T1000 (cell line): Measurements from ENCODE around the gene BANF1.
"Not testable (repeated sequence)": the region's sequence is repeated elsewhere in the genome, so short reads cannot be mapped to it uniquely, and the experiment has no call there.

Experiments used
- DNase-seq: peaks from one replicate; lab custom pipeline; 2025; ENCODE audit warnings: mixed read lengths; lab: John Stamatoyannopoulos, UW

The BANF1 gene

DNA sequence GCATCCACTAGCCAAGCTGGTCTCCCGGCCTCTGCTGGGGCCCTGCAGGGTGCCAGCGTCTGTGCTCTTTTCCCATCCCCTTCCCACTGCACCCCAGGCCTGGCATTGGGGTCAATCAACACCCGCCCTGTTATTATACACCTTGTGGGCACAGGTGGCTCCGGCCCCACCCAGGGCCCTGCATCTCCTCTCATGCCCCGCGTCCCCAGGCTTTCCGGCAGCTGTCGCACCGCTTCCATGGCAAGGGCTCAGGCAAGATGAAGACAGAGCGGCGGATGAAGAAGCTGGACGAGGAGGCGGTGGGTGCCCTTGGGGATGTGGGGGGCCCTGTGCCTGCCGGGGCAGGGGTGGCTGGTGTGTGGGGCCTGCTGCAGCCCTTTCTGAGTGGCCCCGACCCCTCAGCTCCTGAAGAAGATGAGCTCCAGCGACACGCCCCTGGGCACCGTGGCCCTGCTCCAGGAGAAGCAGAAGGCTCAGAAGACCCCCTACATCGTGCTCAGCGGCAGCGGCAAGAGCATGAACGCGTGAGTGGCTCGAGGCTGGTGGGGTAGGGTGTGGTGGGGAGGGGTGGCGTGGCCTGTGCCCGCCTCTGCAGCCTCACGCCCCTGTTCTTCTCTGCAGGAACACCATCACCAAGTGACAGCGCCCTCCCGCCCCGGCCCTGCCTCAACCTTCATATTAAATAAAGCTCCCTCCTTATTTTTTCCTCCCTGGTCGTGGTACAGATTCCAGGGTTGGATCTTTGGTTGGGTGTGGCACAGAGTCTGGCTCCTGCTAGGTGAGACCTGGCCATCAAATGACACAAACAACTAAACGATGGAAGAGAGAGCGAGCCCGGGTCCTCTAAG lies 23.7 kb upstream of the BANF1 start:
- DNase-seq = no peak

DNA sequence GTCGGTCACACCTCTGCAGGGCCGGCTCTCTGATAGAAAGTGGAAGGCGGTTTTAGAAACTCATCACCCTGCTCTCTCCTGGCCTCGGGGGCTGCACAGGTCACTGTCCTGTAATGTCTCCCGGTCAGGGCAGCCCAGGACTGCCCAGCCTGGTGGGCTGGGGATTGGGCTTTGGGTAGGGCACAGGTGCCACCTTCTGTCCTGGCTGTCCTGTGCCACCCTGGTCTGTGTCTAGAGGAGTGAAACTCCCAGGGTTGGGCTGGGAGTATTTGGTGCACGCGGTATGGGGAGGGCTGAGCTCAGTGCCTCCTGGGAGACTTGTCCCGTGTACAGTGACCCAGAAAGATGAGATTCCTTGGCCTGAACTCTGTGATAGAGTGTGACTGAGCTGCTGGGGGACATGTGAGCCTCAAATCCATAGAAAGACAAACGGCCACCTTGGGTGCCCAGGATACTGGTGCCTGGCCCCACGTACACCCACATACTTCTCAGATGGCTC lies 23.0 kb upstream of the BANF1 start:
- DNase-seq = no peak

DNA sequence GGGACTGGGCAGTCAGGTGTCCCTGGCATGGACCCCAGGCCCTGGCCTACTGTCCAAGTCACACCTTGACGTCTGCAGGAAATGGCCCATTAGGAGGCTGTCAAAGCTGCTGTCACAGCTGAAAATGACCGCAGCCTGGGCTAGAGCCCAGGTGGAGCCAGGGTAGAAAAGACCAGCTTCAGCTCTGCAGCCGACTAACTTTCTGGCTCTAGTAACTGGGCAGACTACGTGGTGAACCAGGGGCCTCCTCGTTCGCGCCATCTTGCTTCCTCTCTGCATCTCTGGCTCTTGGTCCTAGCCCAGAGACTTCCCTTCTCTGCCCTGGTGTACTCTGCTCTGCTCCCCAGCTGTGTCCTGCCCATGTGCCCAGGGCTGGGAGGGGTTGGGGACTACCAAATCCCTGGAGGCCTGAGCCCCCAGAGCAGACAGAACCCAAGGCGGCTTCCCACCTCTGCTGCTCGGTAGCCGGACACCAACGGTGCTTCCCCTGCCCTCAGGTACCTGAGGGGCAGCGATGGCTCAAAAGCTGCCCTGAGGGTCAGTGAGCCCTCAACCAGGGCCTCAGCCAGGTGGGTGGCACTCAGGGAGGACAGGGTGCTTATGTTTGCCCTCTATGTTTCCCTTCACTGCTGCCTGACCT lies 21.1 kb upstream of the BANF1 start:
- no peak for DNase-seq

DNA sequence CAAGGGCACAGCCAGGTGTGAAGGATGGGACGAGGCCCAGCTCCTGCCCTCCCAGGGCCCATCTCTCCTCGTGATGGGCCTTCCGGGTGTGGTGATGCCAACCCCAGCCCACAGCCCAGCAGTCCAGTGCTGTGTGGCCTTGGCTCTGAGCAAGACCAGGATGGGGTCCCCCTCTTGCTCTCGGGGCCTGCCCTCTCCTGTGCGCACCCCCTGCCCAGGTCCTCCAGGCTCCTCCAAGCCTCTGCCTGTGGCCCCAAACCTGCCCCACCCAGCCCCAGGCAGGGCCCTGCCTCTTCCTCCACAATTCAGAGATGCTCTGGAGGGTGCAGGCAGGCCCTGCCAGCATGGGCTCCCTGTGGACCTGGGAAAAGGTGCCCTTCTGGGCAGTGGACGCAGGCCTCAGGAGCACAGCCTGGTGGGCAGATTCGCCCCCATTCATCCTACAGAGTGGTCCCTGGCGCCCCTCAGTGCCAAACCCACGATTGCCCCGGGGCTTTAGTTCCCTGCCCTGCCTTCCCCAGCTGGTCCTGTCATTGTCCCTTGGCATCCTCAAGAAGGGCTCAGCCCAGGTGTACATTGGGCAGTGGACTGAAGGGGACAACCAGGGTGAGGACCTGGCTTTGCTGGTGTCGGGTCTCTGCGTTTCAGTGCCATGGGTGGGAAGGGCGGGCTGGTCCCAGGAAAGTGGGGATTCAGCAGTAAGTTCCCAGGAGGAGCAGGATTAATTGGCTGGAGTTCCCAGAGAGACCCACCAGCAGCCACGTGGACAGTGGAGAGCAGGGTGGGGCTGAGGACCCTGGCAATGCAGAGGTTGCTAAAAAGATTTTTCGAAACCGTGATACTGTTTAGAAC lies 20.1 kb upstream of the BANF1 start:
- DNase-seq = no peak

DNA sequence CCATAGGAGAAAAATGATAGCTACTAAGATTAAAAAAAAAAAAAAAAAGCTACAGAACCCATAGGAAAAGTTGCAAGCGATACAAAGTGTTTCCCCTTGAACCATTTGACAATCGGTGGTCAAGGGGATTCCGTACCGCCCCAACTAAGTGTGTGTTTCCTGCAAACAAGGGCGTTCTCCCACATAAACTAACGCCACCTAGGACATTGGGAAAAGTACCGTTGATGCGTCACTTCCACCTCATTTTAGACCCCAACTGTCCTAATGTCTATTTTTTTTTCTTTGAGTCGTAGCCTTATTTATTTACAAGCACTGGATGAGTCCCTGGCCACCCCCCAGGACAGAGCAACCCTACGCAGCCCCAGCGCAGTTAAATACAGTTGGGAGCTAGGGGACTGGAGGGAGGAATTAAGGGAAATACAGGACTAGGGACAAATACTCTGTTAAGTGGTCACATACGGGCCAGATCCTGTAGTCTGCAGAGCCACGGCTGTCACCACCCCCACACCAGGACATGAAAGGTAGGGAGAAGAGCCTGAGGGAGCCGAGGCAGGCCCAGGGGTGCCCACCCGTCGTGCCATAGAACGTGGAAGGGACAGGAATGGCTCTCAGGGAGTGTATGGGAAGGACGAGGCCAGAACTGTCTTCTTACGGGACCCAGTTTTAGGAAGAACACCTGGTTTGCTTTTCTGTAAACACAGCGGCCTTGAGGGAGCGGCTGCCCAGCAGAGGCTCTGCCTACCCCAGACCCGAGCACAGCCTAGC lies 19.3 kb upstream of the BANF1 start:
- no peak for DNase-seq

DNA sequence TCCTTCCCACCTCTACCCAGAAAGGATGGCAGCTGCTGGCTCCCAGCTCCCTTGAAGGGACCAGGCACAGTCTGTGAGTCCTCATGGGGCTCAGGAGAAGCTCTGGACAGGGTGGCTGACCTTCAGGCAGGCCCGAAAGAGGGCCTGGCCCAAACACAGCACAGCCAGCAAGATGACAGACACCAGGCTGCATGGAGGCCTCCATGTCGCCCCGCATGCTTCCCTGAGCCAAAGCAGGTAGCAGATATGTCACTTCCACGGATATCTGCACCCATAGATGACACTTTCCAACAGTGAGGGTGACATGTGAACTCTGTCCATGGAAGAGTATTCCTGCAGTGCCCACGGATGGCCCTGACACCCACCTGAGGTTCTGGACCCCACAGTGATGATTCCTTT lies 18.7 kb upstream of the BANF1 start:
- no peak for DNase-seq

DNA sequence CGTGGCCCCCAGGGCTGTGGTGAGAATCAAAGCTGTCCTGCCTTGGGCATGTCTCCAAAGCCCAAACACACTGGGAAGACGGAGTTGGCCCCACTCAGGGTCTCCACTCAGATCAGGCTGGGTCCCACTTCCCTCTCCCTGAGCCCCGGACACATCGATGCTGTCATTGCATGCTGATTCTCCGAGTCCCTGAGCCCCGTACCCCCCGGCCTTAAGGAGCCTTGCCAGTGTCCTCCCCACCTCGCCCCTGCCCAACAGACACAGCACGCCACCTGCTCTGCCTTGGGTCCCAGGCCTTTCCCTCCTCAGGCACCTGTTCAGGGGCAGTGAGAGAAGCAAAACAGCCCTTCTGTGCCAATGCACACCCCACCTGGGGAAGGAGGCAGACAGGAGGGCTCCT lies 15.0 kb upstream of the BANF1 start:
- no peak for DNase-seq

DNA sequence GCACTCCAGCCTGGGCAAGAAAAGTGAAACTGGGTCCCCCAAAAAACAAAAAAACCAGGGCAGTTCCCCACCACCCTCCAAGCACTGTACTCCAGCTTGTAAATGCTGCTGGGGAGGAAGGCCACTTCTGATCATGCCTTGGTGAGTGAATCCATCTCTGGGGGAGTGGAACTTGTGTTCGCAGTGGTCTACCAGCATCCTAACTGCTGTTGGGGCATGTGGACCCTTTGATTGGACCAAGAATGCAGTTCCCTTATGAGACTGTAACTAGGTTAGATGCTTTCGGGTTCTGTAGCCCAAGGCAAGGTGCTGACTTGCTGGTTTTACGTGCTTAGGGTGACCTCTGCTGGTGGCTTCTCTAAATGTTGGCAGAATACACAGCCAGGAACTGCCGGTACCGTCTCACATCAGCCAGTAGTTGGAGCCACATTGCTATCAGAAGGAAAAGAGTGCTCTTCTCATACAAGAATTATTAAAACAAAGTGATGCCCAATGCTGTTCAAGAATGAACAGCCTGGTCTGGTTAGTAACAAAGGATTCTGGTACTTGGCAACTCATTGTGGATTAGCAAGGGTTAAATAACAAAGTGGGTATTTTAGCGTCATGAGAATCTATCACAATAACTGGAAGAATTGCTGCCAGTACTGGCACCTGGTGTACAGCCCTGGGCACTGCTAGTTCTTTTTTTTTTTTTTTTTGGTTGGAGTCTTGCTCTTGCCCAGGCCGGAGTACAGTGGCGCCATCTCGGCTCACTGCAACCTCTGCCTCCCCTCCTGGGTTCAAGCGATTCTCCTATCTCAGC lies 13.3 kb upstream of the BANF1 start:
- peak; percentile 91 for DNase-seq

DNA sequence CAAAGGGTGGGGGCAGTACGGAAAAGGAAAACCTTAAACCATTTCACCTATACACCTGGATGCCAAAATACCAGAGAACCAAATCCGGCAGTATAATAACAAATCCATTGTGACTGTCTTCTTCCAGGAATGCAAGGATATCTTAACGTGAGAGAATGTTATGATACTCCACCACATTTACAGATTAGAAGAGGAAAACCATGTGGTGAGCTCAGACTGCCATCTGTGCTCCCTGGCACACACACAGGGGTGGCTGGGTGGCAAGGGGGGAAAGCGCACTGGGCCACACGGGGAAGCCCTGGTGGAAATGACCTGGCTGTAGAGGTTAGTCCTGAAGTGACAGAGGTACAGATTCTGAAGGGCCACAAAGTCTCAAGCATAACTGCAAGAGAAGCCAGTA lies 10.2 kb upstream of the BANF1 start:
- no peak for DNase-seq

DNA sequence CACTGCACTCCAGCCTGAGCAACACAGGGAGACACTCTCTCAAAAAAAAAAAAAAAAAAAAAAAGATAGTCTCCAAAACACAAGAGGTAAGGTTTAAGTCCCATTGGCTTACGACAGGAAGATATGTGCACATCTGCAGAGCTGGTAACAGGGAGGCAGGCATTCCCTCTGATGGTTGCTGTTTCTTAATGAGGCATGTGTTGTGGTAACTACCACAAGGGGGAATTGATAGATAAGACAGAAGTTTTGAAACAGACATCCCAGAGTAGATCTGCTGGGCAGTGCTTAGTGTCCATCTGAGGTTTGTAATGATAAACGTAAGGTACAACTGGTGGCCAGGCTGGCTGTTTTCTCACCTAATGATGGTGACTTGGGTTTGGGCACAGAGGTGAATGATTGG lies 5.0 kb upstream of the BANF1 start:
- no peak for DNase-seq

DNA sequence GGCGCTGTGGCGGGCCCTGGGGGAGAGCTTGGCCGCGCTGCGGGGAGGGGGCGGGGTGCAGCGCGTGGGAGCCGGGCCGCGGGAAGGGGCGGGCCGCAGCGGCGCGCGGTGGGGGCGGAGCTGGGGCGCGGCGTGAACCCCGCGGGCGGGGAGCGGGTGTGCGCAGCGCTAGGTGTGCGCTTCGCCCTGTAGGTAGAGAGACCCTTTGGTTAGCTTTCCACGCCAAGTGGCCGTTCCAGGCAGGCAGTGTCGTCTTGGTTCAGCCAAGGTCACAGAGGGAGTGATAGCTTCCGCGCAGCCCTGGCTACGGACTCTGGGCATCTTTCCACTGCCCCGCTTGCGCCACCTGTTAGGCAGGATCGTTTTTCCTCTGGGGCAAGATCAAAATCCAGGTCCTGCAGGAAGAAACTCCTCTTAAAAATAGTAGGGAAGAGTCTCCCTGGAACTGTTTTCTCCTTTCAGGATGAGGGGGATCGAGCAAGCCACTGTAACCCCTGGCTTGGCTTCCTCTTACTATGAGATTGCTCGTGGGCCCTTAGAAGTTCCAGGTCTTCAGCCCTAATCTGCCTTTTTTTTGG lies 434 bp downstream of the BANF1 start:
- DNase-seq = no peak

DNA sequence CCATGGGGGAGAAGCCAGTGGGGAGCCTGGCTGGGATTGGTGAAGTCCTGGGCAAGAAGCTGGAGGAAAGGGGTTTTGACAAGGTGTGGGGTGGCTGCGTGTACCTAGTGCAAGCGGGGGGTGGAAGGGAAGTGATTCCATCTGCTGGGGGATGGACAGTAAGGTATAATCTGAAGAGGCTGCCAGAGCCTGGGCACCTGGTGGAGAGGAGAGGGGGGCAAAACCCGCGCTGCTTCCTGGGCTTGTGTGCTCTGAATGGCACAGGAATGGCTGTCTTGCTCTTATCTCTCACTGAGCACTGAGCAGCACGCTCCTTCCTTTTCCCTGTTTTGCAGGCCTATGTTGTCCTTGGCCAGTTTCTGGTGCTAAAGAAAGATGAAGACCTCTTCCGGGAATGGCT lies 988 bp downstream of the BANF1 start:
- DNase-seq = no peak

DNA sequence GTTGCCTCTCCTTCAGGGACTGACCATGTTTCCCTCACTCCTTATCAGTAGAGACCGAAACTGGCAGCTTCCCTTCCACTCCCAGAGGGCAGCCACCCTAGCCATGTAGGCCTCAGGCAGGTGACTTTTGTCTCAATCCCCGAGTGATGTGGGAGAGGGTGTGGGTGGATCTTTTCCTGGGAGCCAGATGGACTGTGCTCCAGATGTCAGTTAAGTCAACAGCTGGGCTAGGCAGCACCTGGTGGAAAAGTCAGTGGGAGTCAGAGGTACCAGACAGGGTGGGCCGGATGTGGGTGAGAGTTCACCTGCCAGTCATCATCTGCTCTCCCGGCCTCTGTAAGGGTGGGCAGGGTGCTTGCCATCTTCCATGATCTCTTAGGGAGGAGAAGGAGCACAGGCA lies 1.9 kb downstream of the BANF1 start:
- no peak for DNase-seq

DNA sequence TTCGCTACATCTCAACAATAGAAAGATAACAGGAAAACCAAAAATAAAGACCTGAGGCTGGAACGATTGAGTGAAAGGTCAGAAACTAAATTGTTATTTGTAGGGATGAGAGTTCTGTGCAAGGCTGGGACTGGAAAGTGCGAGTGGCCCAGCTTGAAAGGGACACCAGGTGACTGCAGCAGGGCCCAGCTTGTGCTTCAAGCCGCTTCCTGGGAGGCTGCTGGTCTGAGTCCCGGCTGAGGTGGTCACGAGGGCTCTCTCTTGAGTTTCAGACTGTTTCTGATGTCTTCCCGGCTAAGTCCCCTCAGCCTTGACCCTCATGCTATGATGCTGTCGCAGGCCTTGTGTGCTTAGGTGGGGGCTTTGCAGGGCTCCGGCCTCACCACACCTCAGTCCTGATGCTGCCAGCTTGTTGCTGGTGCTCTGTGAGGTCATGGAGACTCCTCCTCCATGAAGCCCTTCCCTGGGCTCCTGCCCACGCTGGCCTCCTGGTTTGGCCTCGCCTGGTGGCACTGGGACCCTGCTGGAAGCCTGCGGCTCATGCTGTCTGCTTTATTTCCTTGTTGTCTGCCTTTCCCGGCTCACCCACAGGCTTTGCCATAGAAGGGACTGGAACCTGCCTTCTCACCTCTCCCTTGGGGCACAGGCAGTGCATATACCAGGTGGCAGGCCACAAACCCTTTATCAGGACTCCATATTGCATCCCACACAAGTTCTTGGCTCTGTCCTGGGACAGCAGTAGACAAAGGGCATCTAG lies 4.0 kb downstream of the BANF1 start:
- DNase-seq = no peak

DNA sequence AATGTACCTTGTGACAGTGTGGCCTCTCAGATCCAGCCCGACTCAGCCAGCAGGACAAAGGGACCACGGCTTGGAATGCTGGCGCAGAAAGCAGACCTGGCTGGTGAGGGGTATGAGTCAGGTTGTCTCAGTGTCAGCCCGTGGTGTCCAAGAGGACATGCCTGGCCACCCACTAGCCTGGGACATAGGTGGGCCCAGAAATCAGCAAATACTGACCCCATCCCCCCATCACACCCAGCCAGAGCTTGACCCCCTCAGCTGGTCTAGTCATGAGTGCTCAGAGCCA lies 4.5 kb downstream of the BANF1 start:
- no peak for DNase-seq

DNA sequence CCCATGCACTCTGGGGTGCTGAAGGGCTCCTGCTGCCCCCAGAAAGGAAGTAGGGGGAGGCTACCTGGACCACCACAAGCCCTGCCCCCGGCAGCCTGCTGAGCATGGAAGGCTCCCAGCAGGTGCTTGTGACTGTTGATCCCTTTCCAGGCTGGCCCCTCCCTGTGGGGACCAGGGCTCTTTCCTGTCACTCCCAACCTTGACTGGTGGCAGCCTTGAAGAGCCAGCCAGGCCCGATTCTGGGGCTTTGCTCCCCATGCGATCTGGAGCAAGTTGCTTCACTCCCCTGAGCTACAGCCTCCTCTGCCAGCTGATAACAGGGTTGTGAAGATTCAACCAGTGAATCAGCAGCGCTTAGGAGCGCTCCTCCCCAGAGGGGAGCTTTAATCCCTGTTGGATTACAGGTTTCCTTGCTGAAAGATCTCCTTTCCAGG lies 4.9 kb downstream of the BANF1 start:
- no peak for DNase-seq

DNA sequence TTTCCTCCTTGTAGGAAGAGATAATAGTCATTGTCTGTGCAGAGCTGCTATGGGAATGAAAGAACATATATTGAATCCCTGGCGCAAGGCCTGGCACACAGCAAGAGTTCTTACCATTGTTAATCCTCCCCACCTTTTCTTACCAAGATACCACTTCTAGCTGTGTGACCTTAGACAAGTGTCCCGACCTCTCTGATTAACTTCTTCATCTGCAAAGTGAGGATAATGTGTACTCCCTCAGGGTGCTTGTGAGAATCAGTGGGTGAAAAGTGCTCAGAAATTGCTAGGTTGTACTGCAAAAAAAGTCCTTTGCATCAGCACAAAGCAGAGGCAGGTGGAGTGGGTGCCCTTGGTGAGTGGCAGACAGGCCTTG lies 5.8 kb downstream of the BANF1 start:
- DNase-seq = no peak

DNA sequence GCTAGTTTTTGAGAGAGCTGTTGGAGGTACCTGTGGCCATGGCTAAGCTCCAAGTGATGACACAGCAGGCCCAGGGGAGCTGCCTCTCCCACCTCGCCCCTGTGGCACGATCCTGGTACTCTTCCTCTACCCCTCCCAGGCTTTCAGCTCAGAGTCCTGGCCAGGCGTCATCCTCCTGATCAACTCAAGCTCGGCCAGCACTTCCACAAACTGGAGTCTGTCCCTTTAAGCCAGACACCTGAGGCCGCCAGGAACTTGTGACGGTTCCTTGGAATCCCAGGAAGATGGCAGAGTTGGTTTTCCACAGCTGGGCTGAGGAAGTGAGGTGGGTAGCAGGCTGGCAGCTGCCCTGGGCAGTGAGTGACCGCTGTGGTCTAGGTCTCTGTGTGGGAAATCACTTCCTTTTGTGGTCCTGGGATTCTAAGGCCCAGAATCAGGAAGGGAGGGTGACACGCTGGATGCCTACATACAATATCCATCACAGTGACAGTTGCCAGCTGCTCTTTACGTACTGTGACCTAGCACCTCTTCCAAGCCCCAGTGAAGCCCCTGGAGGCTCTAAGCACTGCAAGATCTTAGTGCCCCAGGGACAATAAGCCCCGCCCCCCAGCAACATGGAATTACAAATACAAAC lies 6.3 kb downstream of the BANF1 start:
- no peak for DNase-seq

DNA sequence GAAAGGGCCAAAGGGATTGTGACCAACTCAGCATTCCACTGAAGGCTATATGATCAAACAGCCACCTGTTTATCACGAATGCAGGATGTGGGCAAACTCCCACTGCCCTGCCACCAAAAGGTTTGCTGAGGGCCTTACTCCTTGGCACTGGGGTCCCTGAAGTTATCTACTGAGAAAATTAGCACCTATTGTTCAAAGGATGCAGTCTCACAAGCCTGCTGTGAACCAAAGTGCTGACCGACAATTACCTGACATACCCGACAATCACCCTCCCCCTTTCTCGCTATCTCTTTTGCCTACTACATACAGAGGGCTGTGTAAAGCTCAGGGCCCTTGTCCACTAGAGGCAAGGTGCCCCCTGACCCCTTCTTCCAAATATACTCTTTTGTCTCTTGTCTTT lies 7.7 kb downstream of the BANF1 start:
- DNase-seq = not testable (repeated sequence)
